ENCODE measurements around the gene TCF25. TPM values are rescaled to one million over a fixed set of nuclear protein-coding genes. Genes with fewer than 3 reads are reported as not detected.

The TCF25 gene
- total RNA-seq, 1 donor, result 163 TPM

DNA sequence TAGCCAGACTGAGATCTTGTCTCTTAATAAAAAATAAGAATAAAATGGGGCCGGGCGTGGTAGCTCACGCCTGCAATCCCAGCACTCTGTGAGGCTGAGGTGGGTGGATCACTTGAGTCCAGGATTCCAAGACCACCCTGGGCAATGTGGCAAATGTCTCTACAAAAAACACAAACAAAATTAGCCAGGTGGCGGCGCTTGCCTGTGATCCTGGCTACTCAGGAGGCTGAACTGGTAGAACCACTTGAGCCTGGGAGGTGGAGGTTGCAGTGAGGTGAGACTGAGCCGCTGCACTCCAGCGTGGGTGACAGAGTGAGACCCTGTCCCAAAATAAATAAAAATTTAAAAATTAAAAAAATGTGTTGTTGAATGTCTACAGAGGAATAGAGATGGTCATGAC lies 72.3 kb downstream of the TCF25 start:
- no peak for TF ChIP-seq CTCF (IDR thresholded peaks at IDR 0.05; ENCODE audit: insufficient read depth, low read length)
- no peak for DNase-seq (ENCODE audit: low read depth)
- no peak overlapping the region for H3K4me3 ChIP-seq (ENCODE audit: low read depth, low read length)

GRCh38 chr16:89946515-89946914 lies 73.1 kb downstream of the TCF25 start:
- no peak for TF ChIP-seq CTCF (IDR thresholded peaks at IDR 0.05; ENCODE audit: insufficient read depth, low read length)
- no peak for DNase-seq (ENCODE audit: low read depth)
- H3K4me3 ChIP-seq (ENCODE audit: low read depth, low read length), result no peak overlapping the region

GRCh38 chr16:89949121-89949742 lies 75.8 kb downstream of the TCF25 start:
- H3K4me3 ChIP-seq (ENCODE audit: low read depth, low read length), result peak overlapping the region; percentile 71
- DNase-seq (ENCODE audit: low read depth), result no peak
- no peak for TF ChIP-seq CTCF (IDR thresholded peaks at IDR 0.05; ENCODE audit: insufficient read depth, low read length)

- H3K4me3 ChIP-seq (ENCODE audit: low read depth, low read length), result peak overlapping the region; percentile 71
- no peak for TF ChIP-seq CTCF (IDR thresholded peaks at IDR 0.05; ENCODE audit: insufficient read depth, low read length)
- no peak for DNase-seq (ENCODE audit: low read depth)
Observed at GRCh38 chr16:89949756-89950155, 76.4 kb downstream of the TCF25 start.

- H3K4me3 ChIP-seq (ENCODE audit: low read depth, low read length), result no peak overlapping the region
- DNase-seq (ENCODE audit: low read depth), result no peak
- TF ChIP-seq CTCF (IDR thresholded peaks at IDR 0.05; ENCODE audit: insufficient read depth, low read length), result no peak
Observed at GRCh38 chr16:89951509-89951908, 78.1 kb downstream of the TCF25 start.

DNA sequence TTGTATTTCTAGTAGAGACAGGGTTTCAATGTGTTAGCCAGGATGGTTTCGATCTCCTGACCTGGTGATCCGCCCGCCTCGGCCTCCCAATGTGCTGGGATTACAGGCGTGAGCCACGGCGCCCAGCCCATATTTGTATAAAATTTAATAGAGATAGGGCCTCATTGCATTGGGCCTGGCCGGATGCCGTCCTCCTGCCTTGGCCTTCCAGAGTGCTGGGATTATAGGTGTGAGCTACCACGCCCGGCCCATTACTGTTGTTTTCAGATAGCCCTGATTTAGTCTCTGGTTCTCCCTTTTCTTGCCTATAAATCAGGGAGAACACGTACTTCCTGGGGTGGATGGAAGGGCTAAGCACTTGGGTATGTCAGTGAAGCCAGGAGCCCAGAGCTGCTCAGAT lies 78.7 kb downstream of the TCF25 start:
- TF ChIP-seq CTCF (IDR thresholded peaks at IDR 0.05; ENCODE audit: insufficient read depth, low read length), result no peak
- no peak overlapping the region for H3K4me3 ChIP-seq (ENCODE audit: low read depth, low read length)
- no peak for DNase-seq (ENCODE audit: low read depth)

DNA sequence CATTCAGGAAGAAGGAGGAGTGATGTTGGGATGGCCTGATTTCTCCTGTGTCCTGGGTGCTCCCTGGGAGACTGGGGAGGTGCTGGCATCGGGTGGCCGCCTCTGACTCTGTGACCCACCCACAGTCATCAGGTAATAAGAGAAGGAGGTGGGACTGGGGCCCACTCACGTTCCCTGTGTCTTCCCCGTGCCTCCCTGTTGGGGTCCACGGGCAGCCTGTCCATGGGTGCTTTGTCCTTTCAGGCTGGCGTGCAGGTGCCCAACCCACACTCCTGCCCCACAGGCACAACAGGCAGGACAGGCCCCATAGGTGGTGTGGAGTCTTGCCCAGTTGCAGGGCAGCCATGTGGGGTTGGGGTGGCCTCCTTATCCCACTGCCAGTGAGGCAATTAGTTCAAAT lies 79.2 kb downstream of the TCF25 start:
- no peak for TF ChIP-seq CTCF (IDR thresholded peaks at IDR 0.05; ENCODE audit: insufficient read depth, low read length)
- DNase-seq (ENCODE audit: low read depth), result no peak
- H3K4me3 ChIP-seq (ENCODE audit: low read depth, low read length), result no peak overlapping the region

Data from fibroblast of the aortic adventitia (primary cell).